Upper lobe of left lung (tissue), 4 donors: ENCODE measurements around the gene SPATA16.

ENCODE experiments used
- EP300 ChIP-seq, 4 donors: sonication (generic); formaldehyde crosslinking; IDR thresholded peaks; one replicate each; pipeline ENCODE4 v1.5.1; 2017; ENCODE audit warnings: antibody characterized with exemption in 4 of 4, control low read depth in 2 of 4
- TF ChIP-seq, protein P1 (sequence below), 6 experiments: fragments of 450-650 bp in 4 of 6; fragments of 200-600 bp in 2 of 6; sonication (generic) in 2 of 6; IDR thresholded peaks; one replicate each; pipeline ENCODE4 v1.5.1; 2016 to 2019; ENCODE audit warnings: antibody characterized with exemption in 6 of 6

DNA sequence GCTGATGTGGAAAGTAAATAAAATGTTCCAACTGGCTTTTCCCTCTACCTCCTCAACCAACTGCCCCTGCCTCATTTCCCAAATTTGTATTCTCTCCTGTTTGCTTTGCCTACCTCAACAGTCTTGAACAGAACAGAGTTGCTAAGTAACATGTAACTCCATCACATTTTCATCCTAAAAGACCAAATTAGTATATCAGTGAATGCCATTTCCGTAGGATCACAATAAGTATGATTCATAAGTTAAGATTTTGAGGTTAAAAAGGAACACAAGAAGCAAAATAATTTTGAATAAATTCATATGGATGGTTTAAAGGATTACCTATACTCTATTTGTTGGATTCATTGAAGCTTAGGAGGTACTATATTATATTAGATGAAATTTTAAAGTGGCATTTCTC lies 235.6 kb downstream of the SPATA16 start:
- TF ChIP-seq, protein P1, sequence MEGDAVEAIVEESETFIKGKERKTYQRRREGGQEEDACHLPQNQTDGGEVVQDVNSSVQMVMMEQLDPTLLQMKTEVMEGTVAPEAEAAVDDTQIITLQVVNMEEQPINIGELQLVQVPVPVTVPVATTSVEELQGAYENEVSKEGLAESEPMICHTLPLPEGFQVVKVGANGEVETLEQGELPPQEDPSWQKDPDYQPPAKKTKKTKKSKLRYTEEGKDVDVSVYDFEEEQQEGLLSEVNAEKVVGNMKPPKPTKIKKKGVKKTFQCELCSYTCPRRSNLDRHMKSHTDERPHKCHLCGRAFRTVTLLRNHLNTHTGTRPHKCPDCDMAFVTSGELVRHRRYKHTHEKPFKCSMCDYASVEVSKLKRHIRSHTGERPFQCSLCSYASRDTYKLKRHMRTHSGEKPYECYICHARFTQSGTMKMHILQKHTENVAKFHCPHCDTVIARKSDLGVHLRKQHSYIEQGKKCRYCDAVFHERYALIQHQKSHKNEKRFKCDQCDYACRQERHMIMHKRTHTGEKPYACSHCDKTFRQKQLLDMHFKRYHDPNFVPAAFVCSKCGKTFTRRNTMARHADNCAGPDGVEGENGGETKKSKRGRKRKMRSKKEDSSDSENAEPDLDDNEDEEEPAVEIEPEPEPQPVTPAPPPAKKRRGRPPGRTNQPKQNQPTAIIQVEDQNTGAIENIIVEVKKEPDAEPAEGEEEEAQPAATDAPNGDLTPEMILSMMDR (IDR thresholded peaks at IDR 0.05): no peak
- no peak for TF ChIP-seq EP300 (IDR thresholded peaks at IDR 0.05)
